DOHH2 (cell line): ENCODE results near the gene MAN1C1.

Experiments used
- H3F3A ChIP-seq: fragments of 200-600 bp; sonication (generic), shearing (Covaris generic); 2 replicates; pipeline ENCODE4 v1.6.0; 2016; ENCODE audit warnings: antibody characterized with exemption, mild to moderate bottlenecking; ENCODE audit not compliant: control insufficient read depth, insufficient read depth
- H3K27ac ChIP-seq: fragments of 200-600 bp; sonication (generic); 2 replicates; pipeline ENCODE4 v1.5.1; 2014; ENCODE audit warnings: low read depth, mild to moderate bottlenecking, low read length, moderate library complexity
- H3K27me3 ChIP-seq: fragments of 200-600 bp; sonication (generic); 2 replicates; pipeline ENCODE4 v1.6.1; 2014; ENCODE audit warnings: mild to moderate bottlenecking, low read length, mixed read lengths; ENCODE audit not compliant: control insufficient read depth
- H3K36me3 ChIP-seq: fragments of 200-600 bp; sonication (generic); 2 replicates; pipeline ENCODE4 v1.6.1; 2014; ENCODE audit warnings: mild to moderate bottlenecking, low read length, moderate library complexity, mixed read lengths; ENCODE audit not compliant: control insufficient read depth
- H3K4me1 ChIP-seq: fragments of 200-600 bp; sonication (generic); 2 replicates; pipeline ENCODE4 v1.6.1; 2014; ENCODE audit warnings: mild to moderate bottlenecking, low read length, mixed read lengths; ENCODE audit not compliant: control insufficient read depth
- H3K4me2 ChIP-seq: fragments of 200-600 bp; sonication (generic); 2 replicates; pipeline ENCODE4 v1.6.0; 2014; ENCODE audit warnings: mild to moderate bottlenecking, low read length, moderate library complexity
- H3K4me3 ChIP-seq: fragments of 200-600 bp; sonication (generic); 2 replicates; pipeline ENCODE4 v1.5.1; 2014; ENCODE audit warnings: mild to moderate bottlenecking, low read length, mixed read lengths
- H3K79me2 ChIP-seq: fragments of 200-600 bp; sonication (generic); 2 replicates; pipeline ENCODE4 v1.6.1; 2014; ENCODE audit warnings: mild to moderate bottlenecking, low read length, mixed read lengths; ENCODE audit not compliant: control insufficient read depth
- H3K9me2 ChIP-seq: fragments of 200-600 bp; sonication (generic); replicated peaks from 2 replicates; pipeline ENCODE4 v1.6.1; 2014; ENCODE audit warnings: mild to moderate bottlenecking, low read length, mixed read lengths; ENCODE audit not compliant: control insufficient read depth
- H3K9me3 ChIP-seq: fragments of 200-600 bp; sonication (generic); 2 replicates; pipeline ENCODE4 v1.6.1; 2014; ENCODE audit warnings: antibody characterized with exemption, low read length, mixed read lengths; ENCODE audit not compliant: control insufficient read depth, insufficient read depth
- H4K20me1 ChIP-seq: fragments of 200-600 bp; sonication (generic); 2 replicates; pipeline ENCODE4 v1.6.0; 2014; ENCODE audit warnings: low read depth, mild to moderate bottlenecking, antibody characterized with exemption, low read length, moderate library complexity; ENCODE audit not compliant: control insufficient read depth, insufficient read depth
- EZH2phosphoT487 ChIP-seq: fragments of 200-600 bp; sonication (generic); IDR thresholded peaks from 2 replicates; pipeline ENCODE4 v1.6.1; 2017; ENCODE audit warnings: borderline replicate concordance, mild to moderate bottlenecking, antibody characterized with exemption, low read length, moderate library complexity, mixed read lengths
- TF ChIP-seq, protein P1 (sequence below): fragments of 200-600 bp; sonication (generic); IDR thresholded peaks from one replicate; pipeline ENCODE4 v1.5.1; 2014; ENCODE audit warnings: antibody characterized with exemption, mild to moderate bottlenecking, low read depth, low read length; ENCODE audit not compliant: poor library complexity, severe bottlenecking

Gene MAN1C1

DNA sequence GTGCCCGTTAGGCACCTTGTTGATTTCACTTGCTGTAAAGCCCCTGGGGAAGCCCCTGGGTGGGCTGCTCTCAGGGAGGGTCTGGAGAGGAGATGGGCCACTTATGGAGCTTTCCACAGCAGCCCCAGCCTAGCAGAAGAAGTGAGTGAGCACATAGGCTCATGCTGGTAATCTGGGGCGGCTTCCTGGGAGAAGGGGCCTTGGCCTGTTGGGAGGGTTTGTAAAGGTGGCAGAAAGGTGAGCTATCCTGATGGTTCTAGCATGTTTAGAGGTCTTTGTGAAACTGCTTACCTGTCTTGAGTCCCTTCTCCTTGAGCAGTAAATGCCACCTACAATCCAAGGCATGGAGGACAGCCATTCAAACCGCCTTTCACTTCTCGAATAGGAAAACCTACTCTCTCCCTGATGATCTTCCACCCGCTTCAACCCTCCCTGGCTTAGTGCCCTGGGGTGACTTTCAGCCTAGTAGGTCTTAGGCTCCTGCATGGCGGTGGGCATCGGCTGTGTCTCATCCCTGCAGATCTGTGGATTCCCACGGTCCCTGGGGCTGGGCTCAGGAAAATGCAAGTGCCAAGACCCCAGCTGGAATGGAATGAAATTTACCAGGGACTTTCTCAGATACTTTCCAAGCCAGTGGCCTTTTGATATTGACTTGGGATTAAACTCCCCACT, 95.8 kb downstream of the MAN1C1 start:
- no peak overlapping the region for H3K4me3 ChIP-seq
- H3K27me3 ChIP-seq, result no peaks in the 10 kb centered on the region
- no peaks in the 10 kb centered on the region for H3K9me2 ChIP-seq
- no peaks in the 10 kb centered on the region for H3K9me3 ChIP-seq
- no peaks in the 10 kb centered on the region for H3K79me2 ChIP-seq
- H3K4me2 ChIP-seq, result no peak overlapping the region
- TF ChIP-seq EZH2phosphoT487, result no peak
- TF ChIP-seq, protein P1, sequence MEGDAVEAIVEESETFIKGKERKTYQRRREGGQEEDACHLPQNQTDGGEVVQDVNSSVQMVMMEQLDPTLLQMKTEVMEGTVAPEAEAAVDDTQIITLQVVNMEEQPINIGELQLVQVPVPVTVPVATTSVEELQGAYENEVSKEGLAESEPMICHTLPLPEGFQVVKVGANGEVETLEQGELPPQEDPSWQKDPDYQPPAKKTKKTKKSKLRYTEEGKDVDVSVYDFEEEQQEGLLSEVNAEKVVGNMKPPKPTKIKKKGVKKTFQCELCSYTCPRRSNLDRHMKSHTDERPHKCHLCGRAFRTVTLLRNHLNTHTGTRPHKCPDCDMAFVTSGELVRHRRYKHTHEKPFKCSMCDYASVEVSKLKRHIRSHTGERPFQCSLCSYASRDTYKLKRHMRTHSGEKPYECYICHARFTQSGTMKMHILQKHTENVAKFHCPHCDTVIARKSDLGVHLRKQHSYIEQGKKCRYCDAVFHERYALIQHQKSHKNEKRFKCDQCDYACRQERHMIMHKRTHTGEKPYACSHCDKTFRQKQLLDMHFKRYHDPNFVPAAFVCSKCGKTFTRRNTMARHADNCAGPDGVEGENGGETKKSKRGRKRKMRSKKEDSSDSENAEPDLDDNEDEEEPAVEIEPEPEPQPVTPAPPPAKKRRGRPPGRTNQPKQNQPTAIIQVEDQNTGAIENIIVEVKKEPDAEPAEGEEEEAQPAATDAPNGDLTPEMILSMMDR, result no peak
- no peak overlapping the region for H3K27ac ChIP-seq
- H3K36me3 ChIP-seq, result no peaks in the 10 kb centered on the region
- H3K4me1 ChIP-seq, result peaks cover 5% of the 10 kb centered on the region
- H4K20me1 ChIP-seq, result no peaks in the 10 kb centered on the region
- H3F3A ChIP-seq, result no peaks in the 10 kb centered on the region

DNA sequence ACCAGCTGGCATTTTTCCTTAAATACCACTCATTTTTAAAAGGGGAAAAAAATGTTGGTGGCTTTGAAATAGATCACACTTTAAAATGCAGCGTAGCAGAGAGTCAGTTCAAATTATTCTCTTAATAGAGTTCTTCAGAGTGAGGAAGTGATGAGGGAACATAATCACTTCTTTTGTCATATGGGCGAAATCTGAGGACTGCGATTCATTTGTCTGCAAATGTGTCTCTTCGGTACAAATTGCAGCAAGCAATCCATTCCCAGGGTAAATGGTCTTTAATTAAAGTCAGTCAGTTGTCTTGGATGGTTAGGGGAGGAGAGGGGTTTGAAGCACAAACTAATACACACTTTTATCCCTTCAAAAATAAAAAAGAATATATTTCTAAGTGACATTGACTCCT, 97.4 kb downstream of the MAN1C1 start:
- TF ChIP-seq EZH2phosphoT487, result no peak
- TF ChIP-seq, protein P1, result no peak
- H3K36me3 ChIP-seq, result no peaks in the 10 kb centered on the region
- H3K4me3 ChIP-seq, result no peak overlapping the region

DNA sequence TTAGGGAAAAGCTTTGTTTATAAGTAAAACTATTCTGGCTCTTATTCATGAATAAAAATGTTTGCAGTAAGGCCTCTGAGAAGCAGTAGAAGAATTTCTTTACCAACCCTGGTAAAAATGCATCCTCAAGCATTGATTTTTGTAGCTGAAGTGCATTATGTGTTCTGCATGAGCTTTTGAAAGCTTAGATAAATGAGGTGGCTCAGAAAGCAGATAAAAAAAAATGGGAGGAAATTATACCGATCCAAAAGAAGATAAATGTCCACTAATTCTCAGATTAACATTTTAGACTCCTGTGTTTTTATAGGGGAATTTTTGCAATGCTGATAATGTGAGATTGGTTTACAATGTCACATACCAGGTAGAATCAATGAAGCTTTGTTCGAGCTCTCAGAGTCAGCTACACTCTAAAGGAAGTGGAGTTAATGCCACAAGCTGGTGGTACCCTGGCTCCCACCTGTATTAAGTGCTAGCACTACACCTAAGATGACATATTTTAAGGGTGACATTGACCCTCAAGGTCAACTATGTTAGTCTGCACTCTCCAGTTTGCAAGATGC, 97.9 kb downstream of the MAN1C1 start:
- H3K79me2 ChIP-seq, result no peaks in the 10 kb centered on the region
- H3K9me3 ChIP-seq, result no peaks in the 10 kb centered on the region
- no peak overlapping the region for H3K4me3 ChIP-seq
- no peaks in the 10 kb centered on the region for H3K27me3 ChIP-seq
- no peak for TF ChIP-seq EZH2phosphoT487
- TF ChIP-seq, protein P1, result no peak
- no peaks in the 10 kb centered on the region for H3K36me3 ChIP-seq
- no peaks in the 10 kb centered on the region for H3F3A ChIP-seq
- no peak overlapping the region for H3K27ac ChIP-seq
- peaks cover 5% of the 10 kb centered on the region for H3K4me1 ChIP-seq
- no peak overlapping the region for H3K4me2 ChIP-seq
- no peaks in the 10 kb centered on the region for H3K9me2 ChIP-seq
- no peaks in the 10 kb centered on the region for H4K20me1 ChIP-seq

More for the DNA sequence above, 97.4 kb downstream of the MAN1C1 start:
- Histone ChIP-seq H3K4me1 (peaks cover 5% of the 10 kb centered on the region), H4K20me1 (no peaks in the 10 kb centered on the region), H3K27me3 (no peaks in the 10 kb centered on the region), H3K27ac (no peak overlapping the region), H3K4me2 (no peak overlapping the region), H3K9me2 (no peaks in the 10 kb centered on the region), H3K79me2 (no peaks in the 10 kb centered on the region), H3F3A (no peaks in the 10 kb centered on the region), H3K9me3 (no peaks in the 10 kb centered on the region)
